Large intestine (tissue), 3 donors: Measurements from ENCODE around the gene USP17L5. TPM values are rescaled to one million over a fixed set of nuclear protein-coding genes. Genes with fewer than 3 reads are reported as not detected.
A peak's percentile ranks its signal among the peaks of the same experiment; 100 is the strongest.
"Not testable (repeated sequence)": the region's sequence is repeated elsewhere in the genome, so short reads cannot be mapped to it uniquely, and the experiment has no call there.

Source experiments
- DNase-seq, 2 donors: peaks; one replicate each; pipeline versions ENCODE4 v3.0.0 to v3.0.0-alpha.2; 2013
- H3K27ac ChIP-seq: one replicate; pipeline ENCODE4 v1.5.1; 2013; ENCODE audit warnings: low read length
- H3K27me3 ChIP-seq: 2 replicates; pipeline ENCODE4 v1.6.1; 2013; ENCODE audit warnings: low read length; ENCODE audit not compliant: control insufficient read depth, insufficient read depth
- H3K36me3 ChIP-seq: 2 replicates; pipeline ENCODE4 v1.6.1; 2013; ENCODE audit warnings: low read length; ENCODE audit not compliant: control insufficient read depth, insufficient read depth
- H3K4me1 ChIP-seq: one replicate; pipeline ENCODE4 v1.6.1; 2013; ENCODE audit warnings: low read length; ENCODE audit not compliant: control insufficient read depth, insufficient read depth
- H3K4me3 ChIP-seq: one replicate; pipeline ENCODE4 v1.5.1; 2013; ENCODE audit warnings: low read length
- H3K9me3 ChIP-seq: one replicate; pipeline ENCODE4 v1.6.1; 2013; ENCODE audit warnings: mild to moderate bottlenecking, low read depth, low read length, moderate library complexity; ENCODE audit not compliant: control insufficient read depth
- WGBS: methylation state at CpG from one replicate; pipeline ENCODE4 v1.1.5; 2013; ENCODE audit warnings: low lambda C conversion rate; ENCODE audit not compliant: insufficient coverage; 5-methylcytosine and 5-hydroxymethylcytosine counted together
- polyA plus RNA-seq: library from polyadenylated mRNA; unstranded; fragments of 120-200 nt; gene quantifications from one replicate; pipeline ENCODE4 v1.2.1, GENCODE V29; 2013

USP17L5 gene
- polyA plus RNA-seq, 1 donor: not detected

GRCh38 chr4:9379881-9380280 is 40.7 kb downstream of the USP17L5 start:
- no CpG with 5 or more reads among the region's 1 CpG for WGBS
- not testable (repeated sequence) for H3K36me3 ChIP-seq, H3K9me3 ChIP-seq

GRCh38 chr4:9381012-9381534 is 41.9 kb downstream of the USP17L5 start:
- H3K4me1 ChIP-seq, H3K27ac ChIP-seq, H3K9me3 ChIP-seq, H3K27me3 ChIP-seq, H3K36me3 ChIP-seq: not testable (repeated sequence)
- peak overlapping the region; percentile 32 for H3K4me3 ChIP-seq
- WGBS: no CpG with 5 or more reads among the region's 36 CpGs
- DNase-seq: peak in 1 of 2 donors; percentile 18

More at GRCh38 chr4:9379881-9380280, 40.7 kb downstream of the USP17L5 start:
- not testable (repeated sequence) for H3K27ac ChIP-seq, H3K4me3 ChIP-seq, DNase-seq, H3K4me1 ChIP-seq, H3K27me3 ChIP-seq

- DNase-seq: no peak
- Histone ChIP-seq H3K4me1 (no peaks in the 10 kb centered on the region), H3K4me3 (no peak overlapping the region), H3K36me3 (no peaks in the 10 kb centered on the region), H3K9me3 (no peaks in the 10 kb centered on the region), H3K27ac (no peak overlapping the region), H3K27me3 (no peaks in the 10 kb centered on the region)
- 100% methylated on average over 1 of the region's 1 CpG for WGBS
These were observed 44.9 kb downstream of the USP17L5 start for GRCh38 chr4:9384126-9384525.

- H3K36me3 ChIP-seq, H3K4me1 ChIP-seq, H3K9me3 ChIP-seq, H3K27me3 ChIP-seq, H3K27ac ChIP-seq, DNase-seq, H3K4me3 ChIP-seq: not testable (repeated sequence)
- WGBS: 100% methylated on average over 1 of the region's 2 CpGs
These were observed 49.8 kb downstream of the USP17L5 start for GRCh38 chr4:9389001-9389400.

Other genes starting within 250 kb of the USP17L5 start
- gene FAM90A26, start 169.0 kb upstream of the USP17L5 start, polyA plus RNA-seq: not detected
- gene USP17L10, start 128.7 kb upstream of the USP17L5 start, polyA plus RNA-seq: not detected
- not detected for gene USP17L11, start 124.0 kb upstream of the USP17L5 start, polyA plus RNA-seq
- gene USP17L12, start 119.3 kb upstream of the USP17L5 start, polyA plus RNA-seq: not detected
- gene USP17L13, start 114.5 kb upstream of the USP17L5 start, polyA plus RNA-seq: not detected
- gene USP17L15, start 105.0 kb upstream of the USP17L5 start, polyA plus RNA-seq: not detected
- gene USP17L17, start 95.5 kb upstream of the USP17L5 start, polyA plus RNA-seq: not detected
- gene USP17L18, start 90.8 kb upstream of the USP17L5 start, polyA plus RNA-seq: not detected
- gene USP17L19, start 86.0 kb upstream of the USP17L5 start, polyA plus RNA-seq: not detected
- gene USP17L20, start 81.3 kb upstream of the USP17L5 start, polyA plus RNA-seq: not detected
- gene USP17L21, start 76.5 kb upstream of the USP17L5 start, polyA plus RNA-seq: not detected
- not detected for gene USP17L22, start 71.8 kb upstream of the USP17L5 start, polyA plus RNA-seq
- gene USP17L24, start 14.2 kb upstream of the USP17L5 start, polyA plus RNA-seq: not detected
- gene USP17L25, start 9.5 kb upstream of the USP17L5 start, polyA plus RNA-seq: not detected
- not detected for gene USP17L26, start 4.7 kb upstream of the USP17L5 start, polyA plus RNA-seq
- not detected for gene USP17L27, start 4.7 kb downstream of the USP17L5 start, polyA plus RNA-seq
- not detected for gene USP17L28, start 9.5 kb downstream of the USP17L5 start, polyA plus RNA-seq
- not detected for gene USP17L29, start 14.2 kb downstream of the USP17L5 start, polyA plus RNA-seq
- gene USP17L30, start 23.7 kb downstream of the USP17L5 start, polyA plus RNA-seq: not detected
- not detected for gene DEFB131A, start 105.0 kb downstream of the USP17L5 start, polyA plus RNA-seq